Prostate gland (tissue), 2 donors: Measurements from ENCODE around the gene ZMYM4.

Experiments
- CTCF ChIP-seq, 4 experiments: fragments of 200-600 bp in 2 of 4; fragments of 450-650 bp in 2 of 4; sonication (generic) in 2 of 4; IDR thresholded peaks; 1 replicate in 3 of 4; 2 replicates in 1 of 4; pipeline ENCODE4 v1.5.1; 2016 to 2019; ENCODE audit warnings: antibody characterized with exemption in 4 of 4, mild to moderate bottlenecking in 2 of 4, moderate library complexity in 2 of 4
- POLR2A ChIP-seq: fragments of 450-650 bp; IDR thresholded peaks from one replicate; pipeline ENCODE4 v1.6.1; 2016; ENCODE audit warnings: antibody characterized with exemption, mild to moderate bottlenecking
- POLR2AphosphoS5 ChIP-seq: sonication (generic); formaldehyde crosslinking; IDR thresholded peaks from one replicate; pipeline ENCODE4 v1.6.1; 2017; ENCODE audit warnings: antibody characterized with exemption

GRCh38 chr1:35443768-35444518, 175.4 kb downstream of the ZMYM4 start:
- TF ChIP-seq POLR2AphosphoS5 (no peak), POLR2A (no peak), CTCF (IDR thresholded peaks at IDR 0.05) (no peak)
